Lung (tissue), 12 donors: Measurements from ENCODE around the gene RAB4B. TPM values are rescaled to one million over a fixed set of nuclear protein-coding genes. Genes with fewer than 3 reads are reported as not detected.

Source experiments
- ATAC-seq: fragments of 200-7000 bp; cut with Tn5 transposase; one replicate; pipeline ENCODE4 v1.9.1; 2020; ENCODE audit warnings: moderate number of reproducible peaks; ENCODE audit not compliant: insufficient read depth, low FRiP score
- DNase-seq, 3 donors: peaks; one replicate each; pipeline ENCODE4 v3.0.0-alpha.2; 2013 to 2017
- H3K27ac ChIP-seq, 2 donors: one replicate each; pipeline ENCODE4 v1.5.1; 2013; ENCODE audit warnings: mild to moderate bottlenecking in 2 of 2, moderate library complexity in 2 of 2, control low read depth in 1 of 2, inconsistent platforms in 1 of 2, low read depth in 1 of 2, low read length in 1 of 2
- H3K27me3 ChIP-seq, 3 donors: one replicate each; pipeline ENCODE4 v1.5.1; 2013; ENCODE audit warnings: low read length in 2 of 3; ENCODE audit not compliant: control insufficient read depth in 3 of 3, insufficient read depth in 3 of 3
- H3K36me3 ChIP-seq, 4 donors: one replicate each; pipeline ENCODE4 v1.5.1; 2013; ENCODE audit warnings: low read length in 4 of 4, mild to moderate bottlenecking in 1 of 4, moderate library complexity in 1 of 4; ENCODE audit not compliant: control insufficient read depth in 4 of 4, insufficient read depth in 4 of 4
- H3K4me1 ChIP-seq, 5 donors: one replicate each; pipeline ENCODE4 v1.5.1; 2013; ENCODE audit warnings: low read length in 5 of 5, mild to moderate bottlenecking in 2 of 5, moderate library complexity in 1 of 5; ENCODE audit not compliant: control insufficient read depth in 5 of 5, insufficient read depth in 5 of 5
- H3K4me3 ChIP-seq: one replicate; pipeline ENCODE4 v1.5.1; 2013; ENCODE audit warnings: mild to moderate bottlenecking, control low read depth, moderate library complexity
- H3K9ac ChIP-seq, 2 donors: one replicate each; pipeline ENCODE4 v1.5.1; 2013; ENCODE audit warnings: low read length in 2 of 2, control low read depth in 1 of 2; ENCODE audit not compliant: insufficient read depth in 1 of 2
- H3K9me3 ChIP-seq, 4 donors: one replicate each; pipeline ENCODE4 v1.5.1; 2013; ENCODE audit warnings: low read length in 3 of 4, mild to moderate bottlenecking in 1 of 4, moderate library complexity in 1 of 4; ENCODE audit not compliant: control insufficient read depth in 4 of 4, insufficient read depth in 3 of 4
- CTCF ChIP-seq: IDR thresholded peaks from 2 replicates; pipeline ENCODE4 v1.5.1; 2012; ENCODE audit warnings: mild to moderate bottlenecking; ENCODE audit errors: control extremely low read depth, extremely low read depth
- WGBS, 2 donors: extraction: QIAGEN DNeasy Blood & Tissue Kit; methylation state at CpG; one replicate each; pipeline ENCODE4 v1.1.7; 2013; 5-methylcytosine and 5-hydroxymethylcytosine counted together
- polyA plus RNA-seq, 2 donors: library from polyadenylated mRNA; stranded (reverse); fragments of 200-250 nt; gene quantifications; one replicate each; pipeline ENCODE4 v1.2.1, GENCODE V29; 2013
- total RNA-seq, 2 donors: library from RNA; depleted of rRNA in 1 of 2; stranded (reverse); fragments of >200 nt in 1 of 2; gene quantifications; one replicate each; pipeline ENCODE4 v1.2.1, GENCODE V29; 2014 to 2021
- donor health status: control.
- donor health status: control.
- donor health status: Bipolar disorder and iron deficiency.
- donor health status: healthy.
- donor health status: DM: yes; HTN: yes; CAD: no.

The RAB4B gene
- total and polyA plus RNA-seq, 4 donors: 11.5 to 90.9 (median 75.8) TPM

- Histone ChIP-seq H3K27ac (peak overlapping the region; percentile 29 to 93), H3K4me3 (peak overlapping the region; percentile 89), H3K9me3 (no peaks in the 10 kb centered on the region), H3K4me1 (peaks cover 17 to 57% (median 46%) of the 10 kb centered on the region in 5 donors), H3K9ac (no peak overlapping the region), H3K36me3 (peaks cover 0 to 19% (median 8%) of the 10 kb centered on the region in 4 donors), H3K27me3 (no peaks in the 10 kb centered on the region)
- TF ChIP-seq CTCF: no peak
- ATAC-seq (no peak), DNase-seq (no peak)
- 73 to 87% methylated on average over 27 of the region's 27 CpGs for WGBS, 2 donors
Measured at GRCh38 chr19:40800997-40801377, 22.9 kb downstream of the RAB4B start.

- ATAC-seq: no peak
- 33 to 59% methylated on average over 12 to 13 of the region's 13 CpGs for WGBS, 2 donors
Measured at GRCh38 chr19:40801426-40802299, 23.6 kb downstream of the RAB4B start.

GRCh38 chr19:40802300-40803169, 24.5 kb downstream of the RAB4B start:
- 18 to 39% methylated on average over 11 of the region's 11 CpGs for WGBS, 2 donors

More at GRCh38 chr19:40801426-40802299, 23.6 kb downstream of the RAB4B start:
- H3K36me3 ChIP-seq: peaks cover 0 to 17% (median 8%) of the 10 kb centered on the region in 4 donors
- H3K27me3 ChIP-seq: no peaks in the 10 kb centered on the region
- no peak for DNase-seq
- peak overlapping the region; percentile 89 for H3K4me3 ChIP-seq
- H3K9me3 ChIP-seq: no peaks in the 10 kb centered on the region
- peaks cover 19 to 64% (median 52%) of the 10 kb centered on the region in 5 donors for H3K4me1 ChIP-seq
- peak overlapping the region; percentile 71 to 93 for H3K27ac ChIP-seq
- H3K9ac ChIP-seq: peak overlapping the region in 1 of 2 donors; percentile 16
- TF ChIP-seq CTCF: no peak

More at GRCh38 chr19:40802300-40803169, 24.5 kb downstream of the RAB4B start:
- DNase-seq (no peak), ATAC-seq (no peak)
- Histone ChIP-seq H3K27me3 (no peaks in the 10 kb centered on the region), H3K36me3 (peaks cover 0 to 24% (median 12%) of the 10 kb centered on the region in 4 donors), H3K4me1 (peaks cover 19 to 66% (median 52%) of the 10 kb centered on the region in 5 donors), H3K4me3 (no peak overlapping the region), H3K9ac (peak overlapping the region in 1 of 2 donors; percentile 16), H3K9me3 (no peaks in the 10 kb centered on the region), H3K27ac (peak overlapping the region; percentile 71 to 84)
- TF ChIP-seq CTCF: no peak
